Activated CD4-positive, alpha-beta T cell treated with anti-CD3 and anti-CD28 coated beads, Interleukin-2, amount 50 U/mL, for 1 hour (primary cell): Measurements from ENCODE around the gene GUK1.
"Not testable (repeated sequence)": the region's sequence is repeated elsewhere in the genome, so short reads cannot be mapped to it uniquely, and the experiment has no call there.

ENCODE experiments used
- DNase-seq: peaks from one replicate; pipeline ENCODE4 v3.0.0-alpha.2; 2020

The GUK1 gene

GRCh38 chr1:228180271-228180958 lies 40.3 kb downstream of the GUK1 start:
- DNase-seq = no peak

- DNase-seq = no peak
Observed at GRCh38 chr1:228180959-228181644, 41.0 kb downstream of the GUK1 start.

GRCh38 chr1:228181645-228182034 lies 41.6 kb downstream of the GUK1 start:
- no peak for DNase-seq

- no peak for DNase-seq
Observed at GRCh38 chr1:228182296-228183030, 42.4 kb downstream of the GUK1 start.

- DNase-seq = no peak
Observed at GRCh38 chr1:228184152-228184551, 44.1 kb downstream of the GUK1 start.

GRCh38 chr1:228185641-228185965 lies 45.5 kb downstream of the GUK1 start:
- DNase-seq = peak; percentile 46

- DNase-seq = not testable (repeated sequence)
Observed at GRCh38 chr1:228188249-228188648, 48.2 kb downstream of the GUK1 start.

GRCh38 chr1:228190182-228190581 lies 50.1 kb downstream of the GUK1 start:
- no peak for DNase-seq

GRCh38 chr1:228190778-228191177 lies 50.7 kb downstream of the GUK1 start:
- no peak for DNase-seq

GRCh38 chr1:228194436-228194835 lies 54.4 kb downstream of the GUK1 start:
- DNase-seq = no peak

- no peak for DNase-seq
Observed at GRCh38 chr1:228194921-228195812, 55.1 kb downstream of the GUK1 start.

- DNase-seq = no peak
Observed at GRCh38 chr1:228197555-228198147, 57.6 kb downstream of the GUK1 start.
